H1 (cell line): ENCODE data around the gene RBM25. TPM values are rescaled to one million over a fixed set of nuclear protein-coding genes. Genes with fewer than 3 reads are reported as not detected.
"Not testable (repeated sequence)": the region's sequence is repeated elsewhere in the genome, so short reads cannot be mapped to it uniquely, and the experiment has no call there.

Experiments used
- CTCF ChIA-PET: fragments of 300-600 bp; sonication (Branson Sonifier 250); formaldehyde crosslinking; loops from one replicate; lab custom pipeline; 2021; ENCODE audit not compliant: partially characterized antibody; lab: Charles Lee
- POLR2A ChIA-PET: fragments of 300-600 bp; sonication (Branson Sonifier 250); formaldehyde crosslinking; loops from one replicate; lab custom pipeline; 2021; ENCODE audit warnings: inconsistent platforms; ENCODE audit not compliant: partially characterized antibody; lab: Charles Lee
- DNase-seq, 2 experiments: peaks; one replicate each; pipeline versions ENCODE4 v3.0.0 to v3.0.0-alpha.2; 2010 to 2022; ENCODE audit warnings: low spot score in 2 of 2, low read depth in 1 of 2, mixed read lengths in 1 of 2
- FAIRE-seq: peaks from 2 replicates; lab custom pipeline; 2011; peaks lifted over from hg19 to GRCh38; lab: Jason Lieb, UNC
- H2AFZ ChIP-seq: 2 replicates; pipeline ENCODE4 v1.8.1; 2012; ENCODE audit warnings: low read length, inconsistent platforms
- H2AK5ac ChIP-seq: 2 replicates; pipeline ENCODE4 v1.6.1; 2013; ENCODE audit warnings: low read depth, low read length
- H2BK120ac ChIP-seq: replicated peaks from 2 replicates; pipeline ENCODE3; 2013; ENCODE audit warnings: low read depth, low read length, inconsistent platforms
- H2BK12ac ChIP-seq: 2 replicates; pipeline ENCODE4 v1.6.1; 2013; ENCODE audit warnings: low read depth, low read length
- H2BK15ac ChIP-seq: 2 replicates; pipeline ENCODE4 v1.6.1; 2013; ENCODE audit warnings: low read length
- H2BK20ac ChIP-seq: 2 replicates; pipeline ENCODE4 v1.6.1; 2013; ENCODE audit warnings: low read length
- H2BK5ac ChIP-seq: 2 replicates; pipeline ENCODE4 v1.6.1; 2013; ENCODE audit warnings: low read depth, low read length
- H3K14ac ChIP-seq: 2 replicates; pipeline ENCODE4 v1.6.1; 2013; ENCODE audit warnings: inconsistent platforms; ENCODE audit not compliant: insufficient read length
- H3K18ac ChIP-seq: 2 replicates; pipeline ENCODE4 v1.6.1; 2013; ENCODE audit warnings: low read length; ENCODE audit errors: extremely low read depth
- H3K23ac ChIP-seq: 2 replicates; pipeline ENCODE4 v1.6.1; 2013; ENCODE audit warnings: inconsistent platforms; ENCODE audit not compliant: insufficient read length
- H3K23me2 ChIP-seq: 2 replicates; pipeline ENCODE4 v1.6.1; 2013; ENCODE audit warnings: low read depth, low read length
- H3K27ac ChIP-seq: 2 replicates; pipeline ENCODE4 v1.6.1; 2011; ENCODE audit warnings: low read depth, low read length, inconsistent platforms
- H3K27me3 ChIP-seq, 4 experiments: replicated peaks in 1 of 4; 1 replicate in 1 of 4; 2 replicates in 3 of 4; pipeline versions ENCODE4 v1.6.1 to v1.8.1; 2011 to 2013; ENCODE audit warnings: low read length in 3 of 4, mild to moderate bottlenecking in 3 of 4, inconsistent platforms in 2 of 4, mixed read lengths in 2 of 4, moderate library complexity in 1 of 4; ENCODE audit not compliant: control insufficient read depth in 3 of 4, insufficient read depth in 3 of 4; ENCODE audit errors: extremely low read depth in 1 of 4
- H3K36me3 ChIP-seq, 4 experiments: 2 replicates each; pipeline versions ENCODE4 v1.6.1 to v1.8.1; 2011 to 2013; ENCODE audit warnings: mild to moderate bottlenecking in 4 of 4, low read length in 3 of 4, moderate library complexity in 2 of 4, control low read depth in 1 of 4, inconsistent platforms in 1 of 4; ENCODE audit not compliant: insufficient read depth in 4 of 4, control insufficient read depth in 2 of 4
- H3K4ac ChIP-seq: replicated peaks from 2 replicates; pipeline ENCODE3; 2013; ENCODE audit warnings: low read length, low read depth, mixed read lengths, inconsistent platforms; ENCODE audit not compliant: insufficient read length
- H3K4me1 ChIP-seq, 4 experiments: replicated peaks in 1 of 4; 1 replicate in 1 of 4; 2 replicates in 3 of 4; pipeline versions ENCODE4 v1.6.1 to v1.8.1; 2011 to 2013; ENCODE audit warnings: low read length in 3 of 4, inconsistent platforms in 2 of 4, mixed read lengths in 1 of 4; ENCODE audit not compliant: insufficient read depth in 4 of 4, control insufficient read depth in 3 of 4
- H3K4me2 ChIP-seq, 2 experiments: 2 replicates each; pipeline versions ENCODE4 v1.6.1 to v1.8.1; 2011 to 2013; ENCODE audit warnings: low read depth in 2 of 2, low read length in 2 of 2, control low read depth in 1 of 2, inconsistent platforms in 1 of 2, mild to moderate bottlenecking in 1 of 2; ENCODE audit not compliant: insufficient read depth in 1 of 2
- H3K4me3 ChIP-seq, 4 experiments: fragments of 200-600, 300-600 bp in 1 of 4; sonication (generic), shearing (Covaris generic), sonication (Bioruptor Twin) in 1 of 4; 2 replicates each; pipeline versions ENCODE4 v1.5.1 to v1.8.1; 2011 to 2016; ENCODE audit warnings: low read length in 4 of 4, low read depth in 3 of 4, control low read depth in 2 of 4, inconsistent platforms in 2 of 4, mild to moderate bottlenecking in 2 of 4, mixed read lengths in 1 of 4, moderate library complexity in 1 of 4; ENCODE audit not compliant: insufficient read depth in 2 of 4; ENCODE audit errors: extremely low read depth in 1 of 4
- H3K56ac ChIP-seq: replicated peaks from 2 replicates; pipeline ENCODE3; 2013; ENCODE audit warnings: low read depth, mild to moderate bottlenecking, mixed read lengths, low read length, inconsistent platforms; ENCODE audit not compliant: insufficient read length
- H3K79me1 ChIP-seq: 2 replicates; pipeline ENCODE4 v1.6.1; 2013; ENCODE audit warnings: low read depth, low read length, control low read depth
- H3K79me2 ChIP-seq, 2 experiments: 2 replicates each; pipeline versions ENCODE4 v1.6.1 to v1.8.1; 2012 to 2013; ENCODE audit warnings: low read length in 2 of 2, mild to moderate bottlenecking in 2 of 2, inconsistent platforms in 1 of 2; ENCODE audit not compliant: insufficient read depth in 2 of 2, control insufficient read depth in 1 of 2
- H3K9ac ChIP-seq, 4 experiments: replicated peaks in 1 of 4; 1 replicate in 1 of 4; 2 replicates in 3 of 4; pipeline versions ENCODE4 v1.6.1 to v1.8.1; 2011 to 2013; ENCODE audit warnings: low read depth in 3 of 4, low read length in 3 of 4, control low read depth in 2 of 4, mild to moderate bottlenecking in 2 of 4, moderate library complexity in 2 of 4, inconsistent platforms in 1 of 4; ENCODE audit errors: extremely low read depth in 1 of 4
- H3K9me3 ChIP-seq, 2 experiments: 2 replicates each; pipeline versions ENCODE4 v1.6.1 to v1.8.1; 2012 to 2013; ENCODE audit warnings: mild to moderate bottlenecking in 2 of 2, moderate library complexity in 2 of 2, control low read depth in 1 of 2, inconsistent platforms in 1 of 2, low read depth in 1 of 2, low read length in 1 of 2, mixed read lengths in 1 of 2; ENCODE audit not compliant: insufficient read depth in 2 of 2
- H4K20me1 ChIP-seq, 2 experiments: replicated peaks in 1 of 2; 2 replicates each; pipeline versions ENCODE3 to v1.8.1; 2011 to 2013; ENCODE audit warnings: inconsistent platforms in 2 of 2, low read length in 2 of 2, mild to moderate bottlenecking in 1 of 2; ENCODE audit not compliant: insufficient read depth in 2 of 2, control insufficient read depth in 1 of 2
- H4K5ac ChIP-seq: 2 replicates; pipeline ENCODE4 v1.6.1; 2013; ENCODE audit warnings: low read length, low read depth, mixed read lengths, inconsistent platforms; ENCODE audit not compliant: insufficient read length
- H4K8ac ChIP-seq: 2 replicates; pipeline ENCODE4 v1.8.0; 2013; ENCODE audit warnings: mild to moderate bottlenecking, moderate library complexity, low read length, inconsistent platforms; ENCODE audit not compliant: insufficient read depth; ENCODE audit errors: extremely low read depth
- H4K91ac ChIP-seq: replicated peaks from 2 replicates; pipeline ENCODE3; 2013; ENCODE audit warnings: low read length, mixed read lengths, inconsistent platforms; ENCODE audit not compliant: insufficient read length
- SRF ChIP-seq: IDR thresholded peaks from 2 replicates; pipeline ENCODE4 v1.6.1; 2011; ENCODE audit warnings: mild to moderate bottlenecking, low read depth, low read length, moderate library complexity
- whole genome bisulfite sequencing, 2 experiments: shearing (Covaris generic) in 1 of 2; methylation state at CpG; one replicate each; pipeline versions ENCODE4 v1.1.6 to v1.1.7; 2013 to 2015; ENCODE audit warnings: low lambda C conversion rate in 2 of 2, mixed read lengths in 2 of 2, inconsistent platforms in 1 of 2, low coverage in 1 of 2, missing lambda C conversion rate in 1 of 2; ENCODE audit not compliant: insufficient replicate concordance in 2 of 2, insufficient coverage in 1 of 2, insufficient read length in 1 of 2; ENCODE audit errors: extremely low coverage in 1 of 2, missing lambda C conversion rate in 1 of 2; 5-methylcytosine and 5-hydroxymethylcytosine counted together
- polyA plus RNA-seq, 7 experiments: library from polyadenylated mRNA; depleted of rRNA in 3 of 7; stranded (reverse) in 5 of 7; unstranded in 2 of 7; fragments of >200 nt in 5 of 7; fragments of 200-250 nt in 2 of 7; gene quantifications; 1 replicate in 5 of 7; 2 replicates in 1 of 7; 4 replicates in 1 of 7; pipeline versions ENCODE4 v1.2.1 to v1.2.3, GENCODE V29; 2011 to 2013; ENCODE audit warnings: missing spikeins in 2 of 7, mixed read lengths in 2 of 7
- total RNA-seq: library from RNA; stranded (reverse); fragmentation: NEBNext Ultra II Directional; extraction: Animal tissue kit (Norgen Biotek cat#: 25700); gene quantifications from 2 replicates; pipeline ENCODE4 v1.2.1, GENCODE V29; 2021

RBM25 gene
- total and polyA plus RNA-seq, 2 of the 8 experiments (the other 6 are each of a cell fraction or from before 2014, with no cell fraction given) = 25.6 to 134 TPM

DNA sequence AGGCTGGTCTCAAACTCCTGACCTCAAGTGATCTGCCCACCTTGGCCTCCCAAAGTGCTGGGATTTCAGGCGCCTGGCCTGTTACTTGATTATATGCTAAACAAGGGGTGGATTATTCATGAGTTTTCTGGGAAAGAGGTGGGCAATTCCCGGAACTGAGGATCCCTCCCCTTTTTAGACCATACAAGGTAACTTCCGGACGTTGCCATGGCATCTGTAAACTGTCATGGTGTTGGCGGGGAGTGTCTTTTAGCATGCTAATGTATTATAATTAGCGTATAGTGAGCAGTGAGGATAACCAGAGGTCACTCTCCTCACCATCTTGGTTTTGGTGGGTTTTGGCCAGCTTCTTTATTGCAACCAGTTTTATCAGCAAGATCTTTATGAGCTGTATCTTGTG lies 111.5 kb downstream of the RBM25 start:
- POLR2A ChIA-PET, H3K27me3 ChIP-seq, H2BK120ac ChIP-seq, H4K8ac ChIP-seq, H2BK20ac ChIP-seq, H4K5ac ChIP-seq, H3K4me3 ChIP-seq, H3K4ac ChIP-seq, H3K79me1 ChIP-seq, H2BK12ac ChIP-seq, DNase-seq, H2BK15ac ChIP-seq, H3K79me2 ChIP-seq, H3K23ac ChIP-seq, H2BK5ac ChIP-seq, H3K14ac ChIP-seq, H3K23me2 ChIP-seq, H3K9ac ChIP-seq, H3K18ac ChIP-seq, H4K20me1 ChIP-seq, H2AK5ac ChIP-seq, FAIRE-seq, H3K27ac ChIP-seq, H3K56ac ChIP-seq, H4K91ac ChIP-seq, H2AFZ ChIP-seq, H3K9me3 ChIP-seq: not testable (repeated sequence)
- peaks cover 6 to 45% (median 23%) of the 10 kb centered on the region in 4 experiments for H3K36me3 ChIP-seq
- CTCF ChIA-PET = interaction anchor here (1.1 kb wide), 1 partner anchor 60 kb away, joined by 3 read pairs; no protein-coding TSS in a partner anchor
- H3K4me1 ChIP-seq = peaks cover 2 to 10% (median 6%) of the 10 kb centered on the region in 4 experiments; a peak in 6 of 7 replicates
- peak; percentile 74; the same call in 1 of the 2 replicates for TF ChIP-seq SRF
- H3K4me2 ChIP-seq = peak overlapping the region; percentile 24 to 34; a peak in 1 of 4 replicates
- 81% methylated on average over 6 of the region's 6 CpGs; no CpG with 5 or more reads in 1 of the 2 experiments for WGBS, 2 experiments
